WTC11 (cell line): ENCODE measurements around the gene BLOC1S5. TPM values are rescaled to one million over a fixed set of nuclear protein-coding genes. Genes with fewer than 3 reads are reported as not detected.

Experiments
- ATAC-seq: fragments of 200-7000 bp; cut with Tn5 transposase; 2 replicates; pipeline ENCODE4 v1.10.0; 2021; ENCODE audit warnings: mild to moderate bottlenecking, moderate library complexity
- CTCF ChIA-PET: fragments of 300-600 bp; sonication (Branson Sonifier 250); formaldehyde crosslinking; loops from one replicate; lab custom pipeline; 2021; ENCODE audit warnings: antibody characterized with exemption; lab: Charles Lee
- POLR2A ChIA-PET: fragments of 350-600 bp; sonication (Branson Sonifier 250); formaldehyde crosslinking; loops from one replicate; lab custom pipeline; 2021; ENCODE audit warnings: antibody characterized with exemption; lab: Charles Lee
- DNase-seq: peaks from one replicate; pipeline ENCODE4 v3.0.0; 2021; ENCODE audit warnings: low spot score
- H3K27ac Mint-ChIP-seq: 2 replicates; pipeline ENCODE4 v1.8.0; 2021; ENCODE audit warnings: mixed read lengths
- H3K27me3 Mint-ChIP-seq: 2 replicates; pipeline ENCODE4 v1.8.0; 2021; ENCODE audit warnings: low read depth, mild to moderate bottlenecking, moderate library complexity, mixed read lengths
- H3K36me3 Mint-ChIP-seq: 2 replicates; pipeline ENCODE4 v1.8.0; 2021; ENCODE audit warnings: mixed read lengths
- H3K4me1 Mint-ChIP-seq: 2 replicates; pipeline ENCODE4 v1.8.0; 2022; ENCODE audit warnings: mixed read lengths
- H3K4me3 Mint-ChIP-seq: 2 replicates; pipeline ENCODE4 v1.8.0; 2021; ENCODE audit warnings: mild to moderate bottlenecking, moderate library complexity, mixed read lengths
- H3K9me3 Mint-ChIP-seq: 2 replicates; pipeline ENCODE4 v1.8.0; 2021; ENCODE audit warnings: mixed read lengths
- CDX4 ChIP-seq: fragments of 250-450 bp; sonication (Bioruptor Pico); IDR thresholded peaks from 2 replicates; pipeline ENCODE4 v1.9.0; 2021; ENCODE audit warnings: moderate library complexity, mild to moderate bottlenecking, inconsistent platforms, borderline replicate concordance
- CREB1 ChIP-seq: sonication (generic); formaldehyde crosslinking; IDR thresholded peaks from 2 replicates; pipeline ENCODE4 v1.8.0; 2023; ENCODE audit warnings: mild to moderate bottlenecking, missing genetic modification reagents
- CREM ChIP-seq: sonication (generic); formaldehyde crosslinking; IDR thresholded peaks from 2 replicates; pipeline ENCODE4 v1.8.1; 2022; ENCODE audit warnings: mild to moderate bottlenecking, missing genetic modification reagents, moderate library complexity
- ELF4 ChIP-seq: sonication (generic); formaldehyde crosslinking; IDR thresholded peaks from 2 replicates; pipeline ENCODE4 v1.8.1; 2022; ENCODE audit warnings: low read depth, mild to moderate bottlenecking, moderate library complexity, missing genetic modification reagents
- EMX1 ChIP-seq: fragments of 250-450 bp; sonication (Bioruptor Pico); IDR thresholded peaks from 2 replicates; pipeline ENCODE4 v1.8.0; 2021; ENCODE audit warnings: mild to moderate bottlenecking
- ETV6 ChIP-seq: sonication (generic); formaldehyde crosslinking; IDR thresholded peaks from 2 replicates; pipeline ENCODE4 v1.8.1; 2022; ENCODE audit warnings: mild to moderate bottlenecking, missing genetic modification reagents
- HMGXB4 ChIP-seq: sonication (generic); formaldehyde crosslinking; IDR thresholded peaks from 2 replicates; pipeline ENCODE4 v1.8.1; 2023; ENCODE audit warnings: mild to moderate bottlenecking, moderate library complexity, missing genetic modification reagents
- IRF2 ChIP-seq: sonication (generic); formaldehyde crosslinking; IDR thresholded peaks from 2 replicates; pipeline ENCODE4 v1.8.0; 2022; ENCODE audit warnings: low read depth, missing genetic modification reagents, borderline replicate concordance
- JAZF1 ChIP-seq: fragments of 250-450 bp; sonication (Bioruptor Pico); IDR thresholded peaks from 2 replicates; pipeline ENCODE4 v1.9.0; 2021; ENCODE audit warnings: moderate library complexity, mild to moderate bottlenecking, inconsistent platforms
- NFATC4 ChIP-seq: fragments of 250-450 bp; sonication (Bioruptor Pico); IDR thresholded peaks from 2 replicates; pipeline ENCODE4 v1.9.0; 2021; ENCODE audit warnings: mild to moderate bottlenecking
- NR3C1 ChIP-seq: sonication (generic); formaldehyde crosslinking; conservative IDR thresholded peaks from 2 replicates; pipeline ENCODE4 v1.8.1; 2023; ENCODE audit warnings: low read depth, mild to moderate bottlenecking, missing genetic modification reagents
- TEAD1 ChIP-seq: sonication (generic); formaldehyde crosslinking; IDR thresholded peaks from 2 replicates; pipeline ENCODE4 v1.8.0; 2022; ENCODE audit warnings: mild to moderate bottlenecking, missing genetic modification reagents
- TEAD4 ChIP-seq: sonication (generic); formaldehyde crosslinking; IDR thresholded peaks from 2 replicates; pipeline ENCODE4 v1.8.0; 2022; ENCODE audit warnings: mild to moderate bottlenecking, missing genetic modification reagents
- ZNF138 ChIP-seq: sonication (generic); formaldehyde crosslinking; conservative IDR thresholded peaks from 2 replicates; pipeline ENCODE4 v1.8.1; 2022; ENCODE audit warnings: mild to moderate bottlenecking, moderate library complexity, missing genetic modification reagents
- total RNA-seq: library from RNA; stranded (reverse); gene quantifications from 3 replicates; pipeline ENCODE4 v1.2.3, GENCODE V29; 2021
- TF ChIP-seq, protein P1 (sequence below): sonication (generic); formaldehyde crosslinking; conservative IDR thresholded peaks from 2 replicates; pipeline ENCODE4 v1.8.1; 2023; ENCODE audit warnings: mild to moderate bottlenecking, low read depth, missing genetic modification reagents, moderate library complexity
- TF ChIP-seq, protein P2 (sequence below): fragments of 250-450 bp; sonication (Bioruptor Pico); conservative IDR thresholded peaks from 2 replicates; pipeline ENCODE4 v1.9.0; 2021; ENCODE audit warnings: mild to moderate bottlenecking
- TF ChIP-seq, protein P3 (sequence below): fragments of 250-450 bp; sonication (Bioruptor Pico); IDR thresholded peaks from 2 replicates; pipeline ENCODE4 v1.9.0; 2021; ENCODE audit warnings: mild to moderate bottlenecking

The BLOC1S5 gene
- total RNA-seq, 1 experiment from 2014 or later: 17.9 TPM

GRCh38 chr6:8088886-8089285 is 24.7 kb upstream of the BLOC1S5 start:
- peaks cover 31% of the 10 kb centered on the region for H3K9me3 Mint-ChIP-seq
- peaks cover 12% of the 10 kb centered on the region for H3K4me1 Mint-ChIP-seq
- no peak overlapping the region for H3K27ac Mint-ChIP-seq
- no peak overlapping the region for H3K4me3 Mint-ChIP-seq
- TF ChIP-seq TEAD1 (CRISPR knock-in tag) (no peak), ELF4 (CRISPR knock-in tag) (no peak), CREB1 (CRISPR knock-in tag) (no peak), CREM (CRISPR knock-in tag) (no peak), CDX4 (CRISPR knock-in tag) (no peak), NFATC4 (CRISPR knock-in tag) (no peak), TEAD4 (CRISPR knock-in tag) (no peak), IRF2 (no peak), JAZF1 (CRISPR knock-in tag) (no peak), HMGXB4 (CRISPR knock-in tag) (no peak), NR3C1 (no peak), EMX1 (CRISPR knock-in tag) (no peak), ZNF138 (no peak), ETV6 (CRISPR knock-in tag) (no peak)
- TF ChIP-seq, protein P1, sequence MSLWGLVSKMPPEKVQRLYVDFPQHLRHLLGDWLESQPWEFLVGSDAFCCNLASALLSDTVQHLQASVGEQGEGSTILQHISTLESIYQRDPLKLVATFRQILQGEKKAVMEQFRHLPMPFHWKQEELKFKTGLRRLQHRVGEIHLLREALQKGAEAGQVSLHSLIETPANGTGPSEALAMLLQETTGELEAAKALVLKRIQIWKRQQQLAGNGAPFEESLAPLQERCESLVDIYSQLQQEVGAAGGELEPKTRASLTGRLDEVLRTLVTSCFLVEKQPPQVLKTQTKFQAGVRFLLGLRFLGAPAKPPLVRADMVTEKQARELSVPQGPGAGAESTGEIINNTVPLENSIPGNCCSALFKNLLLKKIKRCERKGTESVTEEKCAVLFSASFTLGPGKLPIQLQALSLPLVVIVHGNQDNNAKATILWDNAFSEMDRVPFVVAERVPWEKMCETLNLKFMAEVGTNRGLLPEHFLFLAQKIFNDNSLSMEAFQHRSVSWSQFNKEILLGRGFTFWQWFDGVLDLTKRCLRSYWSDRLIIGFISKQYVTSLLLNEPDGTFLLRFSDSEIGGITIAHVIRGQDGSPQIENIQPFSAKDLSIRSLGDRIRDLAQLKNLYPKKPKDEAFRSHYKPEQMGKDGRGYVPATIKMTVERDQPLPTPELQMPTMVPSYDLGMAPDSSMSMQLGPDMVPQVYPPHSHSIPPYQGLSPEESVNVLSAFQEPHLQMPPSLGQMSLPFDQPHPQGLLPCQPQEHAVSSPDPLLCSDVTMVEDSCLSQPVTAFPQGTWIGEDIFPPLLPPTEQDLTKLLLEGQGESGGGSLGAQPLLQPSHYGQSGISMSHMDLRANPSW (CRISPR knock-in tag): no peak
- TF ChIP-seq, protein P2, sequence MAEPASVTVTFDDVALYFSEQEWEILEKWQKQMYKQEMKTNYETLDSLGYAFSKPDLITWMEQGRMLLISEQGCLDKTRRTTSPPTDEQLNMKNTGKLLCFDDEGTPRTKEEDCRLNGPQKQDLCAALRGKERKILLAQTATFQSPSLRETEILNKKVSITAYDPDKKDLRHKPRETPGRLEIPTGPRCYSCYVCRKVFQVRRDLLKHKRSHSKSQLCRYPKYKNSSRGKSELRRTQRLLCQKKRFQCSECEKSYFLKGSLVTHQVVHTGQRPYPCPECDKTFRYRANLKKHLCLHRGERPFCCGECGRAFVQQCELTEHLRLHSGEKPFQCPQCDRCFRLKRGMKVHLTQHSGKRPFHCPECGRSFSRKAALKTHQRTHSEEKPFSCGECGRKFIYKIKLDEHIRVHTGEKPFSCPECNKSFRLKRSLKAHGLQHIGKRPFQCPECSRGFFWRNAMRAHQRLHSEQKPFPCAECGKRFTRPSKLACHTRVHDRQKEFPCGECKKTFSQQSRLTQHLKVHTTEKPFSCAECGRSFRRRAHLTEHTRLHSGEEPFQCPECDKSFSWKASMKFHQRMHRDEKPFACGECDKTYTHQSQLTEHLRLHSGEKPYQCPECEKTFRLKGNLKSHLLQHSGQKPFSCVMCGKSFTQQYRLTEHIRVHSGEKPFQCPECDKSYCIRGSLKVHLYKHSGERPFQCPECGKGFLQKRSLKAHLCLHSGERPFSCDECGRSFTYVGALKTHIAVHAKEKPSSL (CRISPR knock-in tag): no peak
- TF ChIP-seq, protein P3, sequence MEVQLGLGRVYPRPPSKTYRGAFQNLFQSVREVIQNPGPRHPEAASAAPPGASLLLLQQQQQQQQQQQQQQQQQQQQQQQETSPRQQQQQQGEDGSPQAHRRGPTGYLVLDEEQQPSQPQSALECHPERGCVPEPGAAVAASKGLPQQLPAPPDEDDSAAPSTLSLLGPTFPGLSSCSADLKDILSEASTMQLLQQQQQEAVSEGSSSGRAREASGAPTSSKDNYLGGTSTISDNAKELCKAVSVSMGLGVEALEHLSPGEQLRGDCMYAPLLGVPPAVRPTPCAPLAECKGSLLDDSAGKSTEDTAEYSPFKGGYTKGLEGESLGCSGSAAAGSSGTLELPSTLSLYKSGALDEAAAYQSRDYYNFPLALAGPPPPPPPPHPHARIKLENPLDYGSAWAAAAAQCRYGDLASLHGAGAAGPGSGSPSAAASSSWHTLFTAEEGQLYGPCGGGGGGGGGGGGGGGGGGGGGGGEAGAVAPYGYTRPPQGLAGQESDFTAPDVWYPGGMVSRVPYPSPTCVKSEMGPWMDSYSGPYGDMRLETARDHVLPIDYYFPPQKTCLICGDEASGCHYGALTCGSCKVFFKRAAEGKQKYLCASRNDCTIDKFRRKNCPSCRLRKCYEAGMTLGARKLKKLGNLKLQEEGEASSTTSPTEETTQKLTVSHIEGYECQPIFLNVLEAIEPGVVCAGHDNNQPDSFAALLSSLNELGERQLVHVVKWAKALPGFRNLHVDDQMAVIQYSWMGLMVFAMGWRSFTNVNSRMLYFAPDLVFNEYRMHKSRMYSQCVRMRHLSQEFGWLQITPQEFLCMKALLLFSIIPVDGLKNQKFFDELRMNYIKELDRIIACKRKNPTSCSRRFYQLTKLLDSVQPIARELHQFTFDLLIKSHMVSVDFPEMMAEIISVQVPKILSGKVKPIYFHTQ (CRISPR knock-in tag): no peak
- no peak for ATAC-seq
- POLR2A ChIA-PET: no interaction called here
- no peak for DNase-seq
- H3K36me3 Mint-ChIP-seq: peaks cover 72% of the 10 kb centered on the region
- CTCF ChIA-PET: no interaction called here
- no peaks in the 10 kb centered on the region for H3K27me3 Mint-ChIP-seq
